Endodermal cell (in vitro differentiated cells): Measurements from ENCODE around the gene BMP5. TPM values are rescaled to one million over a fixed set of nuclear protein-coding genes. Genes with fewer than 3 reads are reported as not detected.

ENCODE experiments used
- DNase-seq: peaks from one replicate; pipeline ENCODE4 v3.0.0-alpha.2; 2017
- H3K27ac ChIP-seq: 2 replicates; pipeline ENCODE4 v1.5.1; 2013; ENCODE audit warnings: mild to moderate bottlenecking, low read depth, low read length, moderate library complexity
- H3K27me3 ChIP-seq: 2 replicates; pipeline ENCODE4 v1.6.1; 2013; ENCODE audit warnings: mild to moderate bottlenecking, low read length, moderate library complexity; ENCODE audit not compliant: insufficient read depth, control insufficient read depth, poor library complexity, severe bottlenecking
- H3K36me3 ChIP-seq: 2 replicates; pipeline ENCODE4 v1.7.0; 2013; ENCODE audit warnings: mild to moderate bottlenecking, low read length, moderate library complexity; ENCODE audit not compliant: control insufficient read depth, insufficient read depth
- H3K4me1 ChIP-seq: one replicate; pipeline ENCODE4 v1.7.0; 2013; ENCODE audit warnings: low read length; ENCODE audit not compliant: control insufficient read depth, insufficient read depth
- H3K4me3 ChIP-seq: 2 replicates; pipeline ENCODE4 v1.5.1; 2013; ENCODE audit warnings: mild to moderate bottlenecking, low read length, moderate library complexity
- H3K9ac ChIP-seq: 2 replicates; pipeline ENCODE4 v1.6.1; 2013; ENCODE audit warnings: mild to moderate bottlenecking, low read length, moderate library complexity; ENCODE audit not compliant: poor library complexity, severe bottlenecking; ENCODE audit errors: extremely low read depth
- H3K9me3 ChIP-seq: 2 replicates; pipeline ENCODE4 v1.6.1; 2013; ENCODE audit warnings: mild to moderate bottlenecking, low read length, moderate library complexity; ENCODE audit not compliant: control insufficient read depth
- H3K27ac Mint-ChIP-seq: 2 replicates; pipeline ENCODE4 v1.8.0; 2020; ENCODE audit warnings: mixed read lengths
- H3K27me3 Mint-ChIP-seq: 2 replicates; pipeline ENCODE4 v1.8.0; 2021; ENCODE audit warnings: mild to moderate bottlenecking, mixed read lengths; ENCODE audit not compliant: insufficient read depth
- H3K36me3 Mint-ChIP-seq: 2 replicates; pipeline ENCODE4 v1.8.0; 2020; ENCODE audit warnings: low read depth, mixed read lengths
- H3K4me1 Mint-ChIP-seq: 2 replicates; pipeline ENCODE4 v1.8.0; 2020; ENCODE audit warnings: mixed read lengths
- H3K4me3 Mint-ChIP-seq: 2 replicates; pipeline ENCODE4 v1.8.0; 2020; ENCODE audit warnings: mild to moderate bottlenecking, moderate library complexity, mixed read lengths
- H3K9me3 Mint-ChIP-seq: 2 replicates; pipeline ENCODE4 v1.8.0; 2020; ENCODE audit warnings: mild to moderate bottlenecking, mixed read lengths
- WGBS, 2 experiments: methylation state at CpG; one replicate each; pipeline versions ENCODE4 v1.1.5 to v1.1.7; 2013; ENCODE audit warnings: missing lambda C conversion rate in 2 of 2, mixed read lengths in 1 of 2; ENCODE audit not compliant: insufficient coverage in 1 of 2, insufficient read length in 1 of 2; 5-methylcytosine and 5-hydroxymethylcytosine counted together
- total RNA-seq, 2 donors: library from RNA; stranded (reverse); fragmentation: NEBNext Ultra II Directional in 1 of 2; extraction: Animal tissue kit (Norgen Biotek cat#: 25700) in 1 of 2; gene quantifications; 2 replicates in 1 of 2; 3 replicates in 1 of 2; pipeline ENCODE4 v1.2.1, GENCODE V29; 2021
- TF ChIP-seq, protein P1 (sequence below): fragments of 200-600 bp; sonication (generic); conservative IDR thresholded peaks from 2 replicates; pipeline ENCODE4 v1.5.0; 2021; ENCODE audit warnings: antibody characterized with exemption, mild to moderate bottlenecking

BMP5 gene
- total RNA-seq, 2 donors from 2014 or later: 0.73 to 0.84 TPM

DNA sequence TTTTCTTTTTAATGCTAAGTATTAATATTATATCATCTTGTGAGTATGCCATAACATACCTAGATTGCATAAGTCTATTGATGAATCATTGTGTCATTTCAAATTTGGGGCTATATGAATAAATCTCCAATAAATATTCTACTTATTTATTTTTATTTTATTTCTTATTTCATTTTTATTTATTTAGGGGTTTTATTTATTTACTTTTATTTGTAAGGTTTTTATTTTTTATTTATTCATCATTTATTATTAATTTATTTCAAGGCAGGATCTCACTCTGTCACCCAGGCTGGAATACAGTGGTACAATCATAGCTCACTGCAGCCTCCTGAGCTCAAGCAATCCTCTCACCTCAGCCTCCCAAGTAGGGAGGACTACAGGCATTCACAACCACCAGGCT is 36.3 kb downstream of the BMP5 start:
- no peak for DNase-seq
- H3K4me3 Mint-ChIP-seq: no peak overlapping the region
- no peaks in the 10 kb centered on the region for H3K27me3 ChIP-seq
- H3K27me3 Mint-ChIP-seq: no peaks in the 10 kb centered on the region
- no peak overlapping the region for H3K27ac ChIP-seq
- no peaks in the 10 kb centered on the region for H3K9me3 Mint-ChIP-seq
- no peaks in the 10 kb centered on the region for H3K4me1 ChIP-seq
- no peak overlapping the region for H3K27ac Mint-ChIP-seq
- no peak overlapping the region for H3K9ac ChIP-seq
- no peaks in the 10 kb centered on the region for H3K9me3 ChIP-seq
- H3K36me3 Mint-ChIP-seq: no peaks in the 10 kb centered on the region
- H3K36me3 ChIP-seq: no peaks in the 10 kb centered on the region
- peaks cover 2% of the 10 kb centered on the region for H3K4me1 Mint-ChIP-seq
- H3K4me3 ChIP-seq: no peak overlapping the region
- TF ChIP-seq, protein P1, sequence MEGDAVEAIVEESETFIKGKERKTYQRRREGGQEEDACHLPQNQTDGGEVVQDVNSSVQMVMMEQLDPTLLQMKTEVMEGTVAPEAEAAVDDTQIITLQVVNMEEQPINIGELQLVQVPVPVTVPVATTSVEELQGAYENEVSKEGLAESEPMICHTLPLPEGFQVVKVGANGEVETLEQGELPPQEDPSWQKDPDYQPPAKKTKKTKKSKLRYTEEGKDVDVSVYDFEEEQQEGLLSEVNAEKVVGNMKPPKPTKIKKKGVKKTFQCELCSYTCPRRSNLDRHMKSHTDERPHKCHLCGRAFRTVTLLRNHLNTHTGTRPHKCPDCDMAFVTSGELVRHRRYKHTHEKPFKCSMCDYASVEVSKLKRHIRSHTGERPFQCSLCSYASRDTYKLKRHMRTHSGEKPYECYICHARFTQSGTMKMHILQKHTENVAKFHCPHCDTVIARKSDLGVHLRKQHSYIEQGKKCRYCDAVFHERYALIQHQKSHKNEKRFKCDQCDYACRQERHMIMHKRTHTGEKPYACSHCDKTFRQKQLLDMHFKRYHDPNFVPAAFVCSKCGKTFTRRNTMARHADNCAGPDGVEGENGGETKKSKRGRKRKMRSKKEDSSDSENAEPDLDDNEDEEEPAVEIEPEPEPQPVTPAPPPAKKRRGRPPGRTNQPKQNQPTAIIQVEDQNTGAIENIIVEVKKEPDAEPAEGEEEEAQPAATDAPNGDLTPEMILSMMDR: no peak

DNA sequence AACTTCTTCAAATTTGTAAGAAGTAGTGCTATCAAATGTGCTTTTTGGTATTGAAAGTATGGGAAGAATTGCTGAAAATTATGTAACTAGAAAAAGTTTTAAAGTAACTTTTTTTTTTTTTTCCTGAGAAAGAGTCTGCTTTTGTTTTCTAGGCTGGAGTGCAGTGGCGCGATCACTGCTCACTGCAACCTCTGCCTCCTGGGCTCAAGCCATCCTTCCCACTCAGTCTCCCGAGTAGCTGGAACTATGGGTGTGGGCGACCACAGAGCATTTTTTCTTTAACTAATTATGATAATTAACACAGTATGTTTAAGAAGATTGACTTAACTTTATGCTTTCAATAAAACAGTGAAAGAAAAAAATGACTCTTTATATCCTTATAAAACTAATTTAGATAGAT is 38.4 kb downstream of the BMP5 start:
- Histone ChIP-seq H3K27ac (no peak overlapping the region), H3K27me3 (no peaks in the 10 kb centered on the region), H3K36me3 (no peaks in the 10 kb centered on the region), H3K4me1 (no peaks in the 10 kb centered on the region), H3K4me3 (no peak overlapping the region), H3K9me3 (no peaks in the 10 kb centered on the region), H3K9ac (no peak overlapping the region)
- no peaks in the 10 kb centered on the region for H3K36me3 Mint-ChIP-seq
- no peaks in the 10 kb centered on the region for H3K9me3 Mint-ChIP-seq
- no peak overlapping the region for H3K4me3 Mint-ChIP-seq
- no peak overlapping the region for H3K27ac Mint-ChIP-seq
- WGBS, 2 experiments: 97% methylated on average over 3 of the region's 4 CpGs; no CpG with 5 or more reads in 1 of the 2 experiments
- peaks cover 3% of the 10 kb centered on the region for H3K27me3 Mint-ChIP-seq
- TF ChIP-seq, protein P1: no peak
- DNase-seq: no peak
- peaks cover 10% of the 10 kb centered on the region for H3K4me1 Mint-ChIP-seq

DNA sequence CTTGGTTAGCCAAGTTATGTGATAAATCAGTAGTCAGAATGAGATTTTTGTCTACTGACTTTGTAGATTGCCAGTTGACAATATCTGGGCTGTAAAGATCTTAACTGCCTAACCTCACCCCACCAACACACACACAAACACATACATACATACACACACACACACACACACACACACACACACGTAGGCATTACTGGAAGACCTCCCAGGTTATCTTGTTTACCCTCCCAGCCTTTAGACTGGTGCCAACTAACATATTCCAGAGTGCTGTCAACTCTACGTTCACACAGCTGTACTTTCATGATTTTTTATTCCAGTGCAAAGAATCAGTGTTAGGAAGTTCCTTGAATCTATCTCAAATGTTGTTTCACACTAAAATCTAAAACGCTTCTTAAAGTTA is 38.9 kb downstream of the BMP5 start:
- no peak overlapping the region for H3K27ac Mint-ChIP-seq
- Histone ChIP-seq H3K4me1 (no peaks in the 10 kb centered on the region), H3K4me3 (no peak overlapping the region), H3K27ac (no peak overlapping the region), H3K9me3 (no peaks in the 10 kb centered on the region), H3K9ac (no peak overlapping the region), H3K36me3 (no peaks in the 10 kb centered on the region), H3K27me3 (no peaks in the 10 kb centered on the region)
- TF ChIP-seq, protein P1: no peak
- no peaks in the 10 kb centered on the region for H3K9me3 Mint-ChIP-seq
- no peaks in the 10 kb centered on the region for H3K36me3 Mint-ChIP-seq
- 67 to 82% methylated on average over 1 to 2 of the region's 3 CpGs for WGBS, 2 experiments
- no peak for DNase-seq
- no peak overlapping the region for H3K4me3 Mint-ChIP-seq
- peaks cover 14% of the 10 kb centered on the region for H3K4me1 Mint-ChIP-seq
- peaks cover 7% of the 10 kb centered on the region for H3K27me3 Mint-ChIP-seq
